ENCODE results near the gene TPD52L2. TPM values are rescaled to one million over a fixed set of nuclear protein-coding genes. Genes with fewer than 3 reads are reported as not detected.

TPD52L2 gene
- total RNA-seq, 1 donor from 2014 or later: 161 TPM

GRCh38 chr20:63843222-63843621 is 21.8 kb upstream of the TPD52L2 start:
- no peak for DNase-seq (ENCODE audit: low spot score in 2 of 2)
- H3K36me3 ChIP-seq: no peaks in the 10 kb centered on the region

GRCh38 chr20:63843778-63844177 is 21.3 kb upstream of the TPD52L2 start:
- H3K4me1 ChIP-seq: peaks cover 0 to 8% of the 10 kb centered on the region in 2 donors
- no peak overlapping the region for H3K4me3 ChIP-seq
- peaks cover 3% of the 10 kb centered on the region for H3K27me3 ChIP-seq
- H3K27ac ChIP-seq: no peak overlapping the region
- H3K9me3 ChIP-seq: no peaks in the 10 kb centered on the region
- DNase-seq (ENCODE audit: low spot score in 2 of 2): no peak
- H3K36me3 ChIP-seq: no peaks in the 10 kb centered on the region
- TF ChIP-seq CTCF (IDR thresholded peaks at IDR 0.05): no peak
- intact Hi-C loops (cut with DNase I): no loop called here

More at GRCh38 chr20:63843222-63843621, 21.8 kb upstream of the TPD52L2 start:
- Histone ChIP-seq H3K27me3 (peaks cover 3% of the 10 kb centered on the region), H3K9me3 (no peaks in the 10 kb centered on the region), H3K4me1 (peaks cover 0 to 8% of the 10 kb centered on the region in 2 donors), H3K27ac (no peak overlapping the region), H3K4me3 (no peak overlapping the region)
- intact Hi-C loops (cut with DNase I): no loop called here
- TF ChIP-seq CTCF (IDR thresholded peaks at IDR 0.05): no peak

DNA sequence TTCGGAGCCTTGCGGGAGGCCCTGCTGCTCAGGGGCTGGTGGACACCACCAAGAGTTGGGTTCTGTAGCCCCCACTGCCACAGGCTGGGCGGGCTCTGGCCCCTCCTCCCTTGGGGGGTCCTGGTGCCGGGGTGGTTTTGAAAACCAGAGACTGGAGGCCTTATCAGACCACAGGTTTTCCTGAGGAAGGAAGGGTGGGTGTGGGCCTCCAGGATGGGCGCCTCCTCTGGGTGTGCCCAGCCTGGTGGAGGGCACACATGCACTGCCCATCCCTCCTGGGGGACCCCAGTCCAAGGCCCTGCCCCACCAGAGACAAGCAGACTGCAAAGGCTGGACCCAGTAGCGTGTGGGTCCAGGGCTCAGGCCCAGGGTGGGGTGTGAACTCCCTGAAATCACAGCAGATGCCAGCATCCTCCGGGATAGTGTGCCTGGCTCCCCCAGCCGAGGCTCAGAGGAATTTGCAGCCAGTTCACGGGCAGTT is 20.5 kb upstream of the TPD52L2 start:
- intact Hi-C loops (cut with DNase I): no loop called here
- no peaks in the 10 kb centered on the region for H3K9me3 ChIP-seq
- TF ChIP-seq CTCF (IDR thresholded peaks at IDR 0.05): no peak
- no peak overlapping the region for H3K4me3 ChIP-seq
- no peak overlapping the region for H3K27ac ChIP-seq
- no peak for DNase-seq (ENCODE audit: low spot score in 2 of 2)
- H3K4me1 ChIP-seq: peaks cover 0 to 8% of the 10 kb centered on the region in 2 donors
- peaks cover 3% of the 10 kb centered on the region for H3K27me3 ChIP-seq
- H3K36me3 ChIP-seq: no peaks in the 10 kb centered on the region

GRCh38 chr20:63846128-63846771 is 18.8 kb upstream of the TPD52L2 start:
- H3K4me1 ChIP-seq: peaks cover 0 to 8% of the 10 kb centered on the region in 2 donors
- peak overlapping the region in 1 of 2 donors; percentile 5 for H3K4me3 ChIP-seq
- no peak overlapping the region for H3K27ac ChIP-seq
- no peak for TF ChIP-seq CTCF (IDR thresholded peaks at IDR 0.05)
- H3K27me3 ChIP-seq: peaks cover 3% of the 10 kb centered on the region
- intact Hi-C loops (cut with DNase I): no loop called here
- H3K9me3 ChIP-seq: no peaks in the 10 kb centered on the region
- DNase-seq (ENCODE audit: low spot score in 2 of 2): no peak
- no peaks in the 10 kb centered on the region for H3K36me3 ChIP-seq

GRCh38 chr20:63846888-63847236 is 18.2 kb upstream of the TPD52L2 start:
- Histone ChIP-seq H3K9me3 (no peaks in the 10 kb centered on the region), H3K36me3 (no peaks in the 10 kb centered on the region), H3K4me1 (peaks cover 0 to 8% of the 10 kb centered on the region in 2 donors), H3K27me3 (peaks cover 3% of the 10 kb centered on the region), H3K27ac (no peak overlapping the region), H3K4me3 (no peak overlapping the region)
- no peak for TF ChIP-seq CTCF (IDR thresholded peaks at IDR 0.05)
- intact Hi-C loops (cut with DNase I): no loop called here
- DNase-seq (ENCODE audit: low spot score in 2 of 2): no peak
